ENCODE data around the gene ANKUB1. TPM values are rescaled to one million over a fixed set of nuclear protein-coding genes. Genes with fewer than 3 reads are reported as not detected.
"Not testable (repeated sequence)": the region's sequence is repeated elsewhere in the genome, so short reads cannot be mapped to it uniquely, and the experiment has no call there.

ANKUB1 gene
- total and polyA plus RNA-seq, 2 experiments from 2014 or later = not detected

DNA sequence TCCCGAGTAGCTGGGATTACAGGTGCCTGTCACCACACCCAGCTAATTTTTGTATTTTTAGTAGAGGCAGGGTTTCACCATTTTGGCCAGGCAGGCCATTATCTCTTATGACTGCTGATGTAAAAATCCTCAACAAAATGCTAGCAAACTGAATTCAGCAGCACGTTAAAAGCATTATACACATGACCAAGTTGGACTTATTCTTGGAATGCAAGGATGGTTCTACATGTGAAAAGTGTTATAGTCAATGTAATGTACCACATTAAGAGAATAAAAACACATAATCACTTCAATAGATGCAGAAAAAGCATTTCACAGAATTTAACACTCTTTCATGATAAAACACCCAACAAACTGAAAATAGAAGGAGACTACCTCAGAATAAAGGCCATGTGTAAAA, 40.9 kb upstream of the ANKUB1 start:
- H3K36me3 ChIP-seq (replicated peaks; ENCODE audit: insufficient read depth, low read depth) = no peaks in the 10 kb centered on the region
- H3K27ac ChIP-seq = no peak overlapping the region
- peaks cover 14% of the 10 kb centered on the region for H3K9me3 ChIP-seq (ENCODE audit: low read depth)
- H4K20me1 ChIP-seq (ENCODE audit: insufficient read depth, poor library complexity, severe bottlenecking) = peaks cover 3% of the 10 kb centered on the region
- no peak for DNase-seq (ENCODE audit: low spot score)
- TF ChIP-seq EZH2phosphoT487 (IDR thresholded peaks at IDR 0.05; ENCODE audit: low read depth, severe bottlenecking, unreplicated experiment) = no peak
- H3K4me1 ChIP-seq (ENCODE audit: insufficient read depth) = no peaks in the 10 kb centered on the region
- H2AFZ ChIP-seq = no peak overlapping the region
- no peaks in the 10 kb centered on the region for H3K9me2 ChIP-seq (replicated peaks; ENCODE audit: insufficient read depth)
- no peak overlapping the region for H3K4me3 ChIP-seq
- no peak overlapping the region for H3K4me2 ChIP-seq
- WGBS (ENCODE audit: low lambda C conversion rate, missing lambda C conversion rate) = 91% methylated on average over 2 of the region's 2 CpGs
- H3K27me3 ChIP-seq = no peaks in the 10 kb centered on the region
- peaks cover 75% of the 10 kb centered on the region for H3K79me2 ChIP-seq

DNA sequence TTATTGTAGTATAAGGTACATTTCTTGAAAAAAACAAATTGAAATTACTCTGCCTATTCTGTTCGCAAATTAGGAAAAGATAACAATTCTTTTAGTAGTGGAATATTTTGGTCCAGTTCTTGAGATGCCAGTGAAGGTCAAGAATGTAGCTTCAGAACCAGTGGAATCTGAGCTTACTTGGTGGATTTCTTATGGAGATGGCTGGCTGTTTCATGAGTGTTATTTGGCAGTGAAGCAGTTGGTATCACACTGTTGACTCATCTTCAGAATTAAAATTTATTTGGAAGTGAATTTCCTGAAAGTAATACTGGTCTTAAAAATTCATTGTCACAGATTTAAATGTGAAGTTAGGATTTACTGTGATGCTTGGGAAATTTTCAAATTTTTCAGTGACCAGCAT, 39.7 kb upstream of the ANKUB1 start:
- H3K79me2 ChIP-seq = peaks cover 83% of the 10 kb centered on the region
- peaks cover 14% of the 10 kb centered on the region for H3K9me3 ChIP-seq (ENCODE audit: low read depth)

DNA sequence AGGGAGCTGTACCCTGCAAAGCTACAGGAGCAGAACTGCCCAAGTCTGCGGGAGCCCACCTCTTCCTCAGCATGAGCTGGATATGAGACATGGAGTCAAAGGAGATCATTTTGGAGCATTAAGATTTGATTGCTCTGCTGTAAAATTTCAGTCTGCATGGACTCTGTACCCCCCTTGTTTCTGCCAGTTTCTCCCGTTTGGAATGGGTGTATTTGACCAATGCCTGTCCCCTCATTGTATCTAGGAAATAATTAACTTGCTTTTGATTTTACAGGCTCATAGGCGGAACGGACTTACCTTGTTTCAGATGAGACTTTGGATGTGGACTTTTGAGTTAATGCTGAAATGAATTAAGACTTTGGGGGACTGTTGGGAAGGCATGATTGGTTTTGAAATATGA, 39.0 kb upstream of the ANKUB1 start:
- H3K4me2 ChIP-seq = no peak overlapping the region
- no peak overlapping the region for H3K27ac ChIP-seq
- H3K4me1 ChIP-seq (ENCODE audit: insufficient read depth) = no peaks in the 10 kb centered on the region
- WGBS (ENCODE audit: low lambda C conversion rate, missing lambda C conversion rate) = 87% methylated on average over 4 of the region's 4 CpGs
- H4K20me1 ChIP-seq (ENCODE audit: insufficient read depth, poor library complexity, severe bottlenecking) = peaks cover 3% of the 10 kb centered on the region
- no peak for TF ChIP-seq EZH2phosphoT487 (IDR thresholded peaks at IDR 0.05; ENCODE audit: low read depth, severe bottlenecking, unreplicated experiment)
- TF ChIP-seq EZH2 (IDR thresholded peaks at IDR 0.05; ENCODE audit: borderline replicate concordance) = no peak
- TF ChIP-seq, protein P1, sequence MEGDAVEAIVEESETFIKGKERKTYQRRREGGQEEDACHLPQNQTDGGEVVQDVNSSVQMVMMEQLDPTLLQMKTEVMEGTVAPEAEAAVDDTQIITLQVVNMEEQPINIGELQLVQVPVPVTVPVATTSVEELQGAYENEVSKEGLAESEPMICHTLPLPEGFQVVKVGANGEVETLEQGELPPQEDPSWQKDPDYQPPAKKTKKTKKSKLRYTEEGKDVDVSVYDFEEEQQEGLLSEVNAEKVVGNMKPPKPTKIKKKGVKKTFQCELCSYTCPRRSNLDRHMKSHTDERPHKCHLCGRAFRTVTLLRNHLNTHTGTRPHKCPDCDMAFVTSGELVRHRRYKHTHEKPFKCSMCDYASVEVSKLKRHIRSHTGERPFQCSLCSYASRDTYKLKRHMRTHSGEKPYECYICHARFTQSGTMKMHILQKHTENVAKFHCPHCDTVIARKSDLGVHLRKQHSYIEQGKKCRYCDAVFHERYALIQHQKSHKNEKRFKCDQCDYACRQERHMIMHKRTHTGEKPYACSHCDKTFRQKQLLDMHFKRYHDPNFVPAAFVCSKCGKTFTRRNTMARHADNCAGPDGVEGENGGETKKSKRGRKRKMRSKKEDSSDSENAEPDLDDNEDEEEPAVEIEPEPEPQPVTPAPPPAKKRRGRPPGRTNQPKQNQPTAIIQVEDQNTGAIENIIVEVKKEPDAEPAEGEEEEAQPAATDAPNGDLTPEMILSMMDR (IDR thresholded peaks at IDR 0.05; ENCODE audit: poor library complexity) = no peak
- H3K9me3 ChIP-seq (ENCODE audit: low read depth) = peaks cover 14% of the 10 kb centered on the region
- no peak overlapping the region for H3K4me3 ChIP-seq
- H3K9me2 ChIP-seq (replicated peaks; ENCODE audit: insufficient read depth) = no peaks in the 10 kb centered on the region
- DNase-seq (ENCODE audit: low spot score) = no peak
- peaks cover 86% of the 10 kb centered on the region for H3K79me2 ChIP-seq
- no peak overlapping the region for H2AFZ ChIP-seq
- H3K36me3 ChIP-seq (replicated peaks; ENCODE audit: insufficient read depth, low read depth) = no peaks in the 10 kb centered on the region
- H3K27me3 ChIP-seq = no peaks in the 10 kb centered on the region

More for the DNA sequence above, 39.7 kb upstream of the ANKUB1 start:
- DNase-seq (ENCODE audit: low spot score) = no peak
- Histone ChIP-seq H2AFZ (no peak overlapping the region), H3K27ac (no peak overlapping the region), H3K4me3 (no peak overlapping the region), H3K27me3 (no peaks in the 10 kb centered on the region), H4K20me1 (ENCODE audit: insufficient read depth, poor library complexity, severe bottlenecking) (peaks cover 3% of the 10 kb centered on the region), H3K36me3 (replicated peaks; ENCODE audit: insufficient read depth, low read depth) (no peaks in the 10 kb centered on the region), H3K9me2 (replicated peaks; ENCODE audit: insufficient read depth) (no peaks in the 10 kb centered on the region), H3K4me1 (ENCODE audit: insufficient read depth) (no peaks in the 10 kb centered on the region), H3K4me2 (no peak overlapping the region)
- 100% methylated on average over 1 of the region's 1 CpG for WGBS (ENCODE audit: low lambda C conversion rate, missing lambda C conversion rate)
- TF ChIP-seq EZH2phosphoT487 (IDR thresholded peaks at IDR 0.05; ENCODE audit: low read depth, severe bottlenecking, unreplicated experiment) (no peak), EZH2 (IDR thresholded peaks at IDR 0.05; ENCODE audit: borderline replicate concordance) (no peak)
- TF ChIP-seq, protein P1 (IDR thresholded peaks at IDR 0.05; ENCODE audit: poor library complexity) = no peak

DNA sequence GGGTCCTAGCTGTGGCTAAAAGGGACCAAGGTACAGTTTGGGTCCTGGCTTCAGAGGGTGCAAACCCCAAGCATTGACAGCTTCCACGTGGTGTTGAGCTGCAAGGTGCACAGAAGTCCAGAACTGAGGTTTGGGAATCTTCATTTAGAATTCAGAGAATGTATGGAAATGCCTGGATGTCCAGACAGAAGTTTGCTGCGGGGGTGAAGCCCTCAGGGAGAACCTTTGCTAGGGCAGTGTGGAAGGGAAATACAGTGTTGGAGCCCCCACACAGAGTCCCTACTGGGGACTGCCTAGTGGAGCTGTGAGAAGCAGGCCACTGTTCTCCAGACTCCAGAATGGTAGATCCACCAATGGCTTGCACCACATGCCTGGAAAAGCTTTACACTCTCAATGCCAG, 38.5 kb upstream of the ANKUB1 start:
- Histone ChIP-seq H3K36me3 (replicated peaks; ENCODE audit: insufficient read depth, low read depth) (no peaks in the 10 kb centered on the region), H3K79me2 (peaks cover 87% of the 10 kb centered on the region), H2AFZ (no peak overlapping the region), H3K9me3 (ENCODE audit: low read depth) (peaks cover 14% of the 10 kb centered on the region), H3K27me3 (no peaks in the 10 kb centered on the region), H3K4me3 (no peak overlapping the region), H3K4me1 (ENCODE audit: insufficient read depth) (no peaks in the 10 kb centered on the region), H3K4me2 (no peak overlapping the region), H3K27ac (no peak overlapping the region), H3K9me2 (replicated peaks; ENCODE audit: insufficient read depth) (no peaks in the 10 kb centered on the region), H4K20me1 (ENCODE audit: insufficient read depth, poor library complexity, severe bottlenecking) (peaks cover 3% of the 10 kb centered on the region)
- no peak for DNase-seq (ENCODE audit: low spot score)
- 94% methylated on average over 2 of the region's 2 CpGs for WGBS (ENCODE audit: low lambda C conversion rate, missing lambda C conversion rate)
- TF ChIP-seq EZH2 (IDR thresholded peaks at IDR 0.05; ENCODE audit: borderline replicate concordance) = no peak
- TF ChIP-seq, protein P1 (IDR thresholded peaks at IDR 0.05; ENCODE audit: poor library complexity) = no peak
- no peak for TF ChIP-seq EZH2phosphoT487 (IDR thresholded peaks at IDR 0.05; ENCODE audit: low read depth, severe bottlenecking, unreplicated experiment)

DNA sequence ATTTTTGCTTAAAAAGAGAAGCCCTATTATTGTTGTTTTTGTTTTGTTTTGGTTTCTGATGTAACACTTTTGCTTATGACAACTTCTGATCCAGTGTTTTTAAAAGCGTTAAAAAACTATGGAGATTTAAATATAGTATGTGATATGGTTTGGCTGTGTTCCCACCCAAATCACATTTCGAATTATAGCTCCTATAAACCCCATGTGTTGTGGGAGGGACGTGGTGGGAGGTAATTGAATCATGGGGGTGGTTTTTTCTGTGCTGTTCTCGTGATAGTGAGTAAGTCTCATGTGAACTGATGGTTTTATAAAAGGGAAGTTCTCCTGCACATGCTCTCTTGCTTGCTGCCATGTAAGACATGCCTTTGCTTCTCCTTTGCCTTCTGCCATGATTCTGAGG, 37.3 kb upstream of the ANKUB1 start:
- not testable (repeated sequence) for H3K27me3 ChIP-seq; H3K4me3 ChIP-seq; H3K27ac ChIP-seq; H3K4me1 ChIP-seq (ENCODE audit: insufficient read depth); H4K20me1 ChIP-seq (ENCODE audit: insufficient read depth, poor library complexity, severe bottlenecking); H3K36me3 ChIP-seq (replicated peaks; ENCODE audit: insufficient read depth, low read depth); DNase-seq (ENCODE audit: low spot score); H3K4me2 ChIP-seq; H2AFZ ChIP-seq; H3K9me2 ChIP-seq (replicated peaks; ENCODE audit: insufficient read depth)
- Histone ChIP-seq H3K9me3 (ENCODE audit: low read depth) (peaks cover 14% of the 10 kb centered on the region), H3K79me2 (peaks cover 89% of the 10 kb centered on the region)
- WGBS (ENCODE audit: low lambda C conversion rate, missing lambda C conversion rate) = 96% methylated on average over 4 of the region's 4 CpGs

All from hepatocyte (in vitro differentiated cells).